A673 (cell line): ENCODE data around the gene SDF2. TPM values are rescaled to one million over a fixed set of nuclear protein-coding genes. Genes with fewer than 3 reads are reported as not detected.

Source experiments
- BruUV-seq: library from RNA; stranded (reverse); fragments of 400-500 nt; replicated peaks from 2 replicates; lab custom pipeline; 2021; lab: Mats Ljungman, UMichigan
- CTCF ChIA-PET: fragments of 300-600 bp; sonication (Branson Sonifier 250); formaldehyde crosslinking; loops from one replicate; lab custom pipeline; 2022; ENCODE audit warnings: antibody characterized with exemption; lab: Charles Lee
- POLR2A ChIA-PET: fragments of 300-600 bp; sonication (Branson Sonifier 250); formaldehyde crosslinking; loops from one replicate; lab custom pipeline; 2022; ENCODE audit warnings: antibody characterized with exemption; ENCODE audit not compliant: low non-redundant PET; lab: Charles Lee
- DNase-seq: peaks from one replicate; pipeline ENCODE4 v3.0.0-alpha.2; 2015; ENCODE audit warnings: low spot score
- H3K27ac ChIP-seq: fragments of 200-600 bp; sonication (generic); 2 replicates; pipeline ENCODE4 v1.5.1; 2016; ENCODE audit warnings: mixed run types, low read depth, mild to moderate bottlenecking, mixed read lengths, antibody characterized with exemption, low read length; ENCODE audit not compliant: poor library complexity, severe bottlenecking
- H3K27me3 ChIP-seq: fragments of 200-600 bp; sonication (generic); replicated peaks from 2 replicates; pipeline ENCODE4 v1.6.1; 2017; ENCODE audit warnings: mixed run types, low read depth, mild to moderate bottlenecking, mixed read lengths, antibody characterized with exemption, low read length; ENCODE audit not compliant: insufficient read depth, poor library complexity
- H3K36me3 ChIP-seq: fragments of 200-600 bp; sonication (generic); 2 replicates; pipeline ENCODE4 v1.6.1; 2016; ENCODE audit warnings: mixed run types, mild to moderate bottlenecking, mixed read lengths, antibody characterized with exemption, low read length; ENCODE audit not compliant: insufficient read depth, poor library complexity, severe bottlenecking
- H3K4me1 ChIP-seq: fragments of 200-600 bp; sonication (generic); 2 replicates; pipeline ENCODE4 v1.6.1; 2017; ENCODE audit warnings: mixed run types, mild to moderate bottlenecking, mixed read lengths, antibody characterized with exemption, low read length; ENCODE audit not compliant: insufficient read depth, poor library complexity, severe bottlenecking
- H3K4me3 ChIP-seq: fragments of 200-600 bp; sonication (generic); 2 replicates; pipeline ENCODE4 v1.5.1; 2016; ENCODE audit warnings: low read depth, mixed run types, mild to moderate bottlenecking, mixed read lengths, low read length; ENCODE audit not compliant: poor library complexity, severe bottlenecking
- H3K9me3 ChIP-seq: fragments of 200-600 bp; sonication (generic); 2 replicates; pipeline ENCODE4 v1.6.1; 2016; ENCODE audit warnings: mixed run types, low read depth, mild to moderate bottlenecking, mixed read lengths, antibody characterized with exemption, low read length; ENCODE audit not compliant: poor library complexity, severe bottlenecking
- CTCF ChIP-seq: fragments of 300-800, 200-600 bp; sonication (generic); conservative IDR thresholded peaks from 2 replicates; pipeline ENCODE4 v1.5.1; 2017; ENCODE audit warnings: low read depth, mild to moderate bottlenecking, antibody characterized with exemption, low read length, moderate library complexity, mixed read lengths
- EZH2 ChIP-seq: fragments of 200-600 bp; sonication (generic); IDR thresholded peaks from 2 replicates; pipeline ENCODE4 v1.6.1; 2017; ENCODE audit warnings: borderline replicate concordance, low read depth, mild to moderate bottlenecking, mixed read lengths, antibody characterized with exemption, low read length; ENCODE audit not compliant: poor library complexity, severe bottlenecking
- intact Hi-C: fragments of 100-400 bp; cut with micrococcal nuclease; formaldehyde crosslinking; loops from one replicate; pipeline ENCODE4 v1.10.0; 2022; ENCODE audit not compliant: unreplicated experiment
- total RNA-seq: library from RNA; stranded (reverse); gene quantifications from 2 replicates; pipeline ENCODE4 v1.2.3, GENCODE V29; 2021

SDF2 gene
- total RNA-seq, 1 experiment from 2014 or later: 41.6 TPM

GRCh38 chr17:28643983-28644786, 17.5 kb downstream of the SDF2 start:
- Histone ChIP-seq H3K27me3 (no peaks in the 10 kb centered on the region), H3K4me1 (peaks cover 18% of the 10 kb centered on the region), H3K4me3 (peak overlapping the region; percentile 97), H3K27ac (peak overlapping the region; percentile 93), H3K9me3 (no peaks in the 10 kb centered on the region), H3K36me3 (peaks cover 51% of the 10 kb centered on the region)
- ChIA-PET POLR2A (no interaction called here), CTCF (interaction anchor here (0.6 kb wide), 1 partner anchor 149 kb away, joined by 3 read pairs; no protein-coding TSS in a partner anchor)
- peak; percentile 67 for DNase-seq
- TF ChIP-seq CTCF: peak; percentile 39
- no peak for TF ChIP-seq EZH2
- TSS peak; percentile 35 for BruUV-seq
- intact Hi-C loops: no loop called here

- H3K27ac ChIP-seq: no peak overlapping the region
- no peak for TF ChIP-seq CTCF
- no peak for TF ChIP-seq EZH2
- ChIA-PET POLR2A (no interaction called here), CTCF (interaction anchor here (0.7 kb wide), 1 partner anchor 19 kb away, joined by 7 read pairs; no protein-coding TSS in a partner anchor)
- intact Hi-C loops: no loop called here
- DNase-seq: no peak
- no peaks in the 10 kb centered on the region for H3K27me3 ChIP-seq
- no peak overlapping the region for H3K4me3 ChIP-seq
- H3K4me1 ChIP-seq: peaks cover 18% of the 10 kb centered on the region
- no peaks in the 10 kb centered on the region for H3K9me3 ChIP-seq
- H3K36me3 ChIP-seq: peaks cover 68% of the 10 kb centered on the region
- BruUV-seq: no TSS peak
Measured at GRCh38 chr17:28641579-28641978, 20.1 kb downstream of the SDF2 start.

GRCh38 chr17:28635506-28635905, 26.2 kb downstream of the SDF2 start:
- H3K4me1 ChIP-seq: no peaks in the 10 kb centered on the region
- H3K27me3 ChIP-seq: no peaks in the 10 kb centered on the region
- ChIA-PET CTCF (no interaction called here), POLR2A (no interaction called here)
- BruUV-seq: no TSS peak
- no peaks in the 10 kb centered on the region for H3K9me3 ChIP-seq
- no peak for TF ChIP-seq EZH2
- TF ChIP-seq CTCF: no peak
- intact Hi-C loops: no loop called here
- H3K4me3 ChIP-seq: no peak overlapping the region
- no peak overlapping the region for H3K27ac ChIP-seq
- DNase-seq: no peak
- H3K36me3 ChIP-seq: peaks cover 97% of the 10 kb centered on the region
